ENCODE data around the gene PRPH. TPM values are rescaled to one million over a fixed set of nuclear protein-coding genes. Genes with fewer than 3 reads are reported as not detected.
A peak's percentile ranks its signal among the peaks of the same experiment; 100 is the strongest.
"Not testable (repeated sequence)": the region's sequence is repeated elsewhere in the genome, so short reads cannot be mapped to it uniquely, and the experiment has no call there.

Gene PRPH
- polyA plus RNA-seq, 1 donor (not counting 4 experiments of a cell fraction or from before 2014, with no cell fraction given), result 0.05 TPM

DNA sequence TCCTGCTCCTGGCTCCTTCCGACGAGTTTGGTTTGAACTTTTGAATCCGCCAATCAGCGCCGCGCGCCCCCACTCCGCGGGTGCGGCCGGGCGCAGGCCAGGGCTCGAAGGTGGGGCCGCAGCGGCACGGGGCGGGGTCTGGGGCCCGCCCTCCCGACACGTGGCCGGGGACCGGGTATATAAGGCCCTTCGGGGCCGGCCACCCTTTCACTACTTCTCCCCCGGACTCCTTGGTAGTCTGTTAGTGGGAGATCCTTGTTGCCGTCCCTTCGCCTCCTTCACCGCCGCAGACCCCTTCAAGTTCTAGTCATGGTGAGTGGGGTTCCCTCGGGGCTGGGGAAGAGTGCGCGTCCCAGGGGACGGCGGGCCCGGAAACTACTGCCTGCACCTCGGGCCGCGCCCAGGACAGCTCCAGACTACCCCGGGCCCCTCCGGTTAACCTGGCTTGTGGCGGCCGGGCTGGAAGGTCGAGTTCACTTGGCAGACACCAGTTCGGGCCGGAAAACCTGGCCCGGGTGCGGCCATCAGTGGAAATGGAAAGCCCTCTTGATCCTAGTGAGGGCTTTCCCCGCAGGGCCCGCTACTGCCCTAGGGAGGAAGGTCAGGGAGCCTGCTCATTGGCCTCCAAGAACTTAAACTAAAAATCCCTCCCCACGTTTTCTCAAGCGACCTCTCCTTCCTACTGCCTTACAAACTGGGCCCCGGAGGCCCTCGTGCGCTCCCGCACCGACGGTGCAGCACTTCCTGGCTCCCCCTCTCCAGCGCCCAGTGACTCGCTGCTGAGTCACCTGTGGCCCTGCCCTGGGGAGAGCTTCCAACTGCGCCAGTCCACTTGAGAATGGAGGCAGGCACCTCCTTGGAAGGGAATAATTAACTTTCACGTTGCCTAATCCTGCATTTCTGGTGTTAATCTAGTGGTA is 29.8 kb upstream of the PRPH start, which contains the start of gene TUBA1C:
TSS of gene TUBA1C (plus strand) at position 210 of the 920 bp plus-strand sequence. CDS start at position 310, 100 bp downstream.
- H3K9ac ChIP-seq (ENCODE audit: control insufficient read depth, extremely low read depth, insufficient read depth, low read length), result peak within 1 kb of the TSS; percentile 100
- peak within 1 kb of the TSS; percentile 99 for H3K27ac ChIP-seq (ENCODE audit: control insufficient read depth, insufficient read depth, low read length)
- peaks cover 36% of the 10 kb centered on the region for H4K20me1 ChIP-seq (ENCODE audit: control insufficient read depth, extremely low read depth, insufficient read depth, low read length)
- TF ChIP-seq, protein P1, sequence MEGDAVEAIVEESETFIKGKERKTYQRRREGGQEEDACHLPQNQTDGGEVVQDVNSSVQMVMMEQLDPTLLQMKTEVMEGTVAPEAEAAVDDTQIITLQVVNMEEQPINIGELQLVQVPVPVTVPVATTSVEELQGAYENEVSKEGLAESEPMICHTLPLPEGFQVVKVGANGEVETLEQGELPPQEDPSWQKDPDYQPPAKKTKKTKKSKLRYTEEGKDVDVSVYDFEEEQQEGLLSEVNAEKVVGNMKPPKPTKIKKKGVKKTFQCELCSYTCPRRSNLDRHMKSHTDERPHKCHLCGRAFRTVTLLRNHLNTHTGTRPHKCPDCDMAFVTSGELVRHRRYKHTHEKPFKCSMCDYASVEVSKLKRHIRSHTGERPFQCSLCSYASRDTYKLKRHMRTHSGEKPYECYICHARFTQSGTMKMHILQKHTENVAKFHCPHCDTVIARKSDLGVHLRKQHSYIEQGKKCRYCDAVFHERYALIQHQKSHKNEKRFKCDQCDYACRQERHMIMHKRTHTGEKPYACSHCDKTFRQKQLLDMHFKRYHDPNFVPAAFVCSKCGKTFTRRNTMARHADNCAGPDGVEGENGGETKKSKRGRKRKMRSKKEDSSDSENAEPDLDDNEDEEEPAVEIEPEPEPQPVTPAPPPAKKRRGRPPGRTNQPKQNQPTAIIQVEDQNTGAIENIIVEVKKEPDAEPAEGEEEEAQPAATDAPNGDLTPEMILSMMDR (optimal IDR thresholded peaks at IDR 0.05 in 1 of 3, IDR thresholded peaks at IDR 0.05 in 1 of 3, conservative IDR thresholded peaks at IDR 0.05 in 1 of 3; ENCODE audit: extremely low read depth in 1 of 3, insufficient read depth in 2 of 3, low read length in 3 of 3), result peak in 1 of 3 experiments; percentile 2
- no peak for TF ChIP-seq EZH2 (IDR thresholded peaks at IDR 0.05; ENCODE audit: low read length)
- no peaks in the 10 kb centered on the region for H3K27me3 ChIP-seq (ENCODE audit: control insufficient read depth, extremely low read depth, insufficient read depth, low read length)
- peak within 1 kb of the TSS; percentile 99 for H3K4me2 ChIP-seq (ENCODE audit: control insufficient read depth, extremely low read depth, insufficient read depth, low read depth, low read length)
- peaks cover 63% of the 10 kb centered on the region for H3K4me1 ChIP-seq (ENCODE audit: control insufficient read depth, extremely low read depth, insufficient read depth, low read length)
- peak within 1 kb of the TSS; percentile 91 to 98 (median 94) for H3K4me3 ChIP-seq (ENCODE audit: control insufficient read depth in 2 of 3, extremely low read depth in 1 of 3, insufficient read depth in 2 of 3, low read depth in 1 of 3, low read length in 3 of 3)
- H3K9me1 ChIP-seq (ENCODE audit: control insufficient read depth, extremely low read depth, insufficient read depth, low read length), result no peaks in the 10 kb centered on the region
- no peak for FAIRE-seq
- peaks cover 6 to 25% of the 10 kb centered on the region in 2 experiments for H3K36me3 ChIP-seq (ENCODE audit: control insufficient read depth in 2 of 2, extremely low read depth in 1 of 2, insufficient read depth in 2 of 2, low read length in 2 of 2)
- dilution Hi-C loops (cut with MboI; ENCODE audit: extremely low pct_ligation_motif_present, low sequenced_read_pairs), result no loop called here
- H3K79me2 ChIP-seq (ENCODE audit: control insufficient read depth, insufficient read depth, low read length), result peaks cover 48% of the 10 kb centered on the region
- DNase-seq (ENCODE audit: low read depth, low spot score), result no peak
- peak within 1 kb of the TSS; percentile 69 for H2AFZ ChIP-seq (ENCODE audit: control insufficient read depth, low read length)
- no peaks in the 10 kb centered on the region for H3K9me3 ChIP-seq (ENCODE audit: control insufficient read depth, low read depth, low read length)

DNA sequence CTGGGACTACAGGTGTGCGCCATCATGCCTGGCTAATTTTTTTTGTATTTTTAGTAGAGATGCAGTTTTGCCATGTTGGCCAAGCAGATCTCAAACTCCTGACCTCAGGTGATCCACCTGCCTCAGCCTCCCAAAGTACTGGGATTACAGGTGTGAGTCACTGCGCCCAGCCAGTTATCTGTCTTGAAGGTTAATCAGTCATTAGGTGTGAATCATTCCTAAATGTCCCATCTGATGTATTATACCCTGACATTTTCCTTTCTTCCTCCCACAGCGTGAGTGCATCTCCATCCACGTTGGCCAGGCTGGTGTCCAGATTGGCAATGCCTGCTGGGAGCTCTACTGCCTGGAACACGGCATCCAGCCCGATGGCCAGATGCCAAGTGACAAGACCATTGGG is 25.8 kb upstream of the PRPH start:
- H3K9me1 ChIP-seq (ENCODE audit: control insufficient read depth, extremely low read depth, insufficient read depth, low read length); FAIRE-seq; H3K27me3 ChIP-seq (ENCODE audit: control insufficient read depth, extremely low read depth, insufficient read depth, low read length); H3K9me3 ChIP-seq (ENCODE audit: control insufficient read depth, low read depth, low read length); DNase-seq (ENCODE audit: low read depth, low spot score); H2AFZ ChIP-seq (ENCODE audit: control insufficient read depth, low read length); dilution Hi-C loops (cut with MboI; ENCODE audit: extremely low pct_ligation_motif_present, low sequenced_read_pairs): not testable (repeated sequence)
- peaks cover 57% of the 10 kb centered on the region for H3K79me2 ChIP-seq (ENCODE audit: control insufficient read depth, insufficient read depth, low read length)
- peak overlapping the region; percentile 71 for H3K9ac ChIP-seq (ENCODE audit: control insufficient read depth, extremely low read depth, insufficient read depth, low read length)
- peak overlapping the region; percentile 99 for H3K4me2 ChIP-seq (ENCODE audit: control insufficient read depth, extremely low read depth, insufficient read depth, low read depth, low read length)
- peaks cover 40% of the 10 kb centered on the region for H3K4me1 ChIP-seq (ENCODE audit: control insufficient read depth, extremely low read depth, insufficient read depth, low read length)
- H3K27ac ChIP-seq (ENCODE audit: control insufficient read depth, insufficient read depth, low read length), result peak overlapping the region; percentile 87
- H4K20me1 ChIP-seq (ENCODE audit: control insufficient read depth, extremely low read depth, insufficient read depth, low read length), result peaks cover 70% of the 10 kb centered on the region
- H3K4me3 ChIP-seq (ENCODE audit: control insufficient read depth in 2 of 3, extremely low read depth in 1 of 3, insufficient read depth in 2 of 3, low read depth in 1 of 3, low read length in 3 of 3), result peak overlapping the region in 2 of 3 experiments; percentile 36 to 55
- peaks cover 28 to 60% of the 10 kb centered on the region in 2 experiments for H3K36me3 ChIP-seq (ENCODE audit: control insufficient read depth in 2 of 2, extremely low read depth in 1 of 2, insufficient read depth in 2 of 2, low read length in 2 of 2)

All from keratinocyte (primary cell).